H1 (cell line): ENCODE data around the gene RASSF5. TPM values are rescaled to one million over a fixed set of nuclear protein-coding genes. Genes with fewer than 3 reads are reported as not detected.

Source experiments
- CTCF ChIA-PET: fragments of 300-600 bp; sonication (Branson Sonifier 250); formaldehyde crosslinking; loops from one replicate; lab custom pipeline; 2021; ENCODE audit not compliant: partially characterized antibody; lab: Charles Lee
- POLR2A ChIA-PET: fragments of 300-600 bp; sonication (Branson Sonifier 250); formaldehyde crosslinking; loops from one replicate; lab custom pipeline; 2021; ENCODE audit warnings: inconsistent platforms; ENCODE audit not compliant: partially characterized antibody; lab: Charles Lee
- DNase-seq, 2 experiments: peaks; one replicate each; pipeline versions ENCODE4 v3.0.0 to v3.0.0-alpha.2; 2010 to 2022; ENCODE audit warnings: low spot score in 2 of 2, low read depth in 1 of 2, mixed read lengths in 1 of 2
- FAIRE-seq: peaks from 2 replicates; lab custom pipeline; 2011; peaks lifted over from hg19 to GRCh38; lab: Jason Lieb, UNC
- H2AFZ ChIP-seq: 2 replicates; pipeline ENCODE4 v1.8.1; 2012; ENCODE audit warnings: low read length, inconsistent platforms
- H2AK5ac ChIP-seq: 2 replicates; pipeline ENCODE4 v1.6.1; 2013; ENCODE audit warnings: low read depth, low read length
- H2BK120ac ChIP-seq: replicated peaks from 2 replicates; pipeline ENCODE3; 2013; ENCODE audit warnings: low read depth, low read length, inconsistent platforms
- H2BK12ac ChIP-seq: 2 replicates; pipeline ENCODE4 v1.6.1; 2013; ENCODE audit warnings: low read depth, low read length
- H2BK15ac ChIP-seq: 2 replicates; pipeline ENCODE4 v1.6.1; 2013; ENCODE audit warnings: low read length
- H2BK20ac ChIP-seq: 2 replicates; pipeline ENCODE4 v1.6.1; 2013; ENCODE audit warnings: low read length
- H2BK5ac ChIP-seq: 2 replicates; pipeline ENCODE4 v1.6.1; 2013; ENCODE audit warnings: low read depth, low read length
- H3K14ac ChIP-seq: 2 replicates; pipeline ENCODE4 v1.6.1; 2013; ENCODE audit warnings: inconsistent platforms; ENCODE audit not compliant: insufficient read length
- H3K18ac ChIP-seq: 2 replicates; pipeline ENCODE4 v1.6.1; 2013; ENCODE audit warnings: low read length; ENCODE audit errors: extremely low read depth
- H3K23ac ChIP-seq: 2 replicates; pipeline ENCODE4 v1.6.1; 2013; ENCODE audit warnings: inconsistent platforms; ENCODE audit not compliant: insufficient read length
- H3K23me2 ChIP-seq: 2 replicates; pipeline ENCODE4 v1.6.1; 2013; ENCODE audit warnings: low read depth, low read length
- H3K27ac ChIP-seq: 2 replicates; pipeline ENCODE4 v1.6.1; 2011; ENCODE audit warnings: low read depth, low read length, inconsistent platforms
- H3K27me3 ChIP-seq, 4 experiments: replicated peaks in 1 of 4; 1 replicate in 1 of 4; 2 replicates in 3 of 4; pipeline versions ENCODE4 v1.6.1 to v1.8.1; 2011 to 2013; ENCODE audit warnings: low read length in 3 of 4, mild to moderate bottlenecking in 3 of 4, inconsistent platforms in 2 of 4, mixed read lengths in 2 of 4, moderate library complexity in 1 of 4; ENCODE audit not compliant: control insufficient read depth in 3 of 4, insufficient read depth in 3 of 4; ENCODE audit errors: extremely low read depth in 1 of 4
- H3K36me3 ChIP-seq, 4 experiments: 2 replicates each; pipeline versions ENCODE4 v1.6.1 to v1.8.1; 2011 to 2013; ENCODE audit warnings: mild to moderate bottlenecking in 4 of 4, low read length in 3 of 4, moderate library complexity in 2 of 4, control low read depth in 1 of 4, inconsistent platforms in 1 of 4; ENCODE audit not compliant: insufficient read depth in 4 of 4, control insufficient read depth in 2 of 4
- H3K4ac ChIP-seq: replicated peaks from 2 replicates; pipeline ENCODE3; 2013; ENCODE audit warnings: low read length, low read depth, mixed read lengths, inconsistent platforms; ENCODE audit not compliant: insufficient read length
- H3K4me1 ChIP-seq, 4 experiments: replicated peaks in 1 of 4; 1 replicate in 1 of 4; 2 replicates in 3 of 4; pipeline versions ENCODE4 v1.6.1 to v1.8.1; 2011 to 2013; ENCODE audit warnings: low read length in 3 of 4, inconsistent platforms in 2 of 4, mixed read lengths in 1 of 4; ENCODE audit not compliant: insufficient read depth in 4 of 4, control insufficient read depth in 3 of 4
- H3K4me2 ChIP-seq, 2 experiments: 2 replicates each; pipeline versions ENCODE4 v1.6.1 to v1.8.1; 2011 to 2013; ENCODE audit warnings: low read depth in 2 of 2, low read length in 2 of 2, control low read depth in 1 of 2, inconsistent platforms in 1 of 2, mild to moderate bottlenecking in 1 of 2; ENCODE audit not compliant: insufficient read depth in 1 of 2
- H3K4me3 ChIP-seq, 4 experiments: fragments of 200-600, 300-600 bp in 1 of 4; sonication (generic), shearing (Covaris generic), sonication (Bioruptor Twin) in 1 of 4; 2 replicates each; pipeline versions ENCODE4 v1.5.1 to v1.8.1; 2011 to 2016; ENCODE audit warnings: low read length in 4 of 4, low read depth in 3 of 4, control low read depth in 2 of 4, inconsistent platforms in 2 of 4, mild to moderate bottlenecking in 2 of 4, mixed read lengths in 1 of 4, moderate library complexity in 1 of 4; ENCODE audit not compliant: insufficient read depth in 2 of 4; ENCODE audit errors: extremely low read depth in 1 of 4
- H3K56ac ChIP-seq: replicated peaks from 2 replicates; pipeline ENCODE3; 2013; ENCODE audit warnings: low read depth, mild to moderate bottlenecking, mixed read lengths, low read length, inconsistent platforms; ENCODE audit not compliant: insufficient read length
- H3K79me1 ChIP-seq: 2 replicates; pipeline ENCODE4 v1.6.1; 2013; ENCODE audit warnings: low read depth, low read length, control low read depth
- H3K79me2 ChIP-seq, 2 experiments: 2 replicates each; pipeline versions ENCODE4 v1.6.1 to v1.8.1; 2012 to 2013; ENCODE audit warnings: low read length in 2 of 2, mild to moderate bottlenecking in 2 of 2, inconsistent platforms in 1 of 2; ENCODE audit not compliant: insufficient read depth in 2 of 2, control insufficient read depth in 1 of 2
- H3K9ac ChIP-seq, 4 experiments: replicated peaks in 1 of 4; 1 replicate in 1 of 4; 2 replicates in 3 of 4; pipeline versions ENCODE4 v1.6.1 to v1.8.1; 2011 to 2013; ENCODE audit warnings: low read depth in 3 of 4, low read length in 3 of 4, control low read depth in 2 of 4, mild to moderate bottlenecking in 2 of 4, moderate library complexity in 2 of 4, inconsistent platforms in 1 of 4; ENCODE audit errors: extremely low read depth in 1 of 4
- H3K9me3 ChIP-seq, 2 experiments: 2 replicates each; pipeline versions ENCODE4 v1.6.1 to v1.8.1; 2012 to 2013; ENCODE audit warnings: mild to moderate bottlenecking in 2 of 2, moderate library complexity in 2 of 2, control low read depth in 1 of 2, inconsistent platforms in 1 of 2, low read depth in 1 of 2, low read length in 1 of 2, mixed read lengths in 1 of 2; ENCODE audit not compliant: insufficient read depth in 2 of 2
- H4K20me1 ChIP-seq, 2 experiments: replicated peaks in 1 of 2; 2 replicates each; pipeline versions ENCODE3 to v1.8.1; 2011 to 2013; ENCODE audit warnings: inconsistent platforms in 2 of 2, low read length in 2 of 2, mild to moderate bottlenecking in 1 of 2; ENCODE audit not compliant: insufficient read depth in 2 of 2, control insufficient read depth in 1 of 2
- H4K5ac ChIP-seq: 2 replicates; pipeline ENCODE4 v1.6.1; 2013; ENCODE audit warnings: low read length, low read depth, mixed read lengths, inconsistent platforms; ENCODE audit not compliant: insufficient read length
- H4K8ac ChIP-seq: 2 replicates; pipeline ENCODE4 v1.8.0; 2013; ENCODE audit warnings: mild to moderate bottlenecking, moderate library complexity, low read length, inconsistent platforms; ENCODE audit not compliant: insufficient read depth; ENCODE audit errors: extremely low read depth
- H4K91ac ChIP-seq: replicated peaks from 2 replicates; pipeline ENCODE3; 2013; ENCODE audit warnings: low read length, mixed read lengths, inconsistent platforms; ENCODE audit not compliant: insufficient read length
- BRCA1 ChIP-seq: IDR thresholded peaks from 2 replicates; pipeline ENCODE4 v1.6.1; 2012; ENCODE audit warnings: low read depth, low read length, improper control_type of control experiment
- CBX5 ChIP-seq: fragments of 300-800, 300-1000 bp; sonication (generic); IDR thresholded peaks from 2 replicates; pipeline ENCODE4 v1.7.1; 2016; ENCODE audit warnings: antibody characterized with exemption, low read length, low read depth
- CHD1 ChIP-seq: IDR thresholded peaks from 2 replicates; pipeline ENCODE4 v1.6.1; 2012; ENCODE audit warnings: low read depth, low read length, improper control_type of control experiment
- CHD2 ChIP-seq: IDR thresholded peaks from 2 replicates; pipeline ENCODE4 v1.6.1; 2012; ENCODE audit warnings: low read length, improper control_type of control experiment
- CREB1 ChIP-seq: IDR thresholded peaks from 2 replicates; pipeline ENCODE4 v1.6.1; 2012; ENCODE audit warnings: inconsistent platforms
- EGR1 ChIP-seq: IDR thresholded peaks from 2 replicates; pipeline ENCODE4 v1.6.1; 2011; ENCODE audit warnings: low read depth, low read length, borderline replicate concordance
- EZH2 ChIP-seq: fragments of 200-600 bp; sonication (generic); IDR thresholded peaks from 2 replicates; pipeline ENCODE4 v1.7.1; 2012; ENCODE audit warnings: low read depth, mild to moderate bottlenecking, moderate library complexity, low read length, inconsistent platforms; ENCODE audit not compliant: severe bottlenecking
- GABPA ChIP-seq: IDR thresholded peaks from 2 replicates; pipeline ENCODE4 v1.6.1; 2011; ENCODE audit warnings: mild to moderate bottlenecking, low read length, moderate library complexity, borderline replicate concordance; ENCODE audit not compliant: insufficient read depth
- POLR2AphosphoS5 ChIP-seq: IDR thresholded peaks from 2 replicates; pipeline ENCODE4 v1.6.1; 2011; ENCODE audit warnings: low read depth, low read length
- RBBP5 ChIP-seq: IDR thresholded peaks from 2 replicates; pipeline ENCODE4 v1.7.1; 2012; ENCODE audit warnings: low read depth, mild to moderate bottlenecking, inconsistent platforms, low read length, moderate library complexity, borderline replicate concordance
- RXRA ChIP-seq: IDR thresholded peaks from 2 replicates; pipeline ENCODE4 v1.6.1; 2011; ENCODE audit warnings: low read depth, mild to moderate bottlenecking, low read length, moderate library complexity; ENCODE audit not compliant: insufficient read depth
- SAP30 ChIP-seq: fragments of 300-600 bp; sonication (generic); IDR thresholded peaks from 2 replicates; pipeline ENCODE4 v1.7.1; 2012; ENCODE audit warnings: low read length, moderate library complexity, mild to moderate bottlenecking, inconsistent platforms; ENCODE audit not compliant: insufficient read depth, insufficient replicate concordance
- SIRT6 ChIP-seq: IDR thresholded peaks from one replicate; pipeline ENCODE4 v1.7.1; 2012; ENCODE audit warnings: low read length, inconsistent platforms
- TEAD4 ChIP-seq: IDR thresholded peaks from 2 replicates; pipeline ENCODE4 v1.6.1; 2012; ENCODE audit warnings: low read depth, low read length, inconsistent platforms, mixed read lengths
- YY1 ChIP-seq: IDR thresholded peaks from 2 replicates; pipeline ENCODE4 v1.6.1; 2011; ENCODE audit warnings: low read depth, mild to moderate bottlenecking, low read length
- WGBS, 2 experiments: shearing (Covaris generic) in 1 of 2; methylation state at CpG; one replicate each; pipeline versions ENCODE4 v1.1.6 to v1.1.7; 2013 to 2015; ENCODE audit warnings: low lambda C conversion rate in 2 of 2, mixed read lengths in 2 of 2, inconsistent platforms in 1 of 2, low coverage in 1 of 2, missing lambda C conversion rate in 1 of 2; ENCODE audit not compliant: insufficient replicate concordance in 2 of 2, insufficient coverage in 1 of 2, insufficient read length in 1 of 2; ENCODE audit errors: extremely low coverage in 1 of 2, missing lambda C conversion rate in 1 of 2; 5-methylcytosine and 5-hydroxymethylcytosine counted together
- polyA plus RNA-seq, 7 experiments: library from polyadenylated mRNA; depleted of rRNA in 3 of 7; stranded (reverse) in 5 of 7; unstranded in 2 of 7; fragments of >200 nt in 5 of 7; fragments of 200-250 nt in 2 of 7; gene quantifications; 1 replicate in 5 of 7; 2 replicates in 1 of 7; 4 replicates in 1 of 7; pipeline versions ENCODE4 v1.2.1 to v1.2.3, GENCODE V29; 2011 to 2013; ENCODE audit warnings: missing spikeins in 2 of 7, mixed read lengths in 2 of 7
- total RNA-seq: library from RNA; stranded (reverse); fragmentation: NEBNext Ultra II Directional; extraction: Animal tissue kit (Norgen Biotek cat#: 25700); gene quantifications from 2 replicates; pipeline ENCODE4 v1.2.1, GENCODE V29; 2021

Gene RASSF5
- total and polyA plus RNA-seq, 2 of the 8 experiments (the other 6 are each of a cell fraction or from before 2014, with no cell fraction given): 0.82 to 1.8 TPM

DNA sequence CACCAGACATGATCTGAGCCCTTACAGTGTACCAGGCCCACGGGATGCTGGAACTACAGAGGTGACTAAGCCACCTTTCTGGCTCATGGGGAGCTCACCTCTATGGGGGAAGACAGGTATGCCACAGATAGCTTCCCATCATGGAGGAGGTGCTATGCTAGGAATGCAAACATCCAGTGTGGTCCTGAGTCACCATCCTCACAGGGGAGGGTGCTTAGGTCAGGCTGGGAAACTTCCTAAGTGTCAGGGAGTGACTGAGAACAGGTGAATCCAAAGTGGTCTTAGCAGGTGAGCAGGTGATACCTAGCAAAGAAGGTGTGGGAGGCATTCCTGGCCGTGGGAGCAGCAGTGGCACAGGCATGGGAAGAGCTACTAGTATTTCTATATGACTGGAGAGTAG lies 8.6 kb upstream of the RASSF5 start:
- Histone ChIP-seq H4K5ac (no peak overlapping the region), H3K14ac (no peak overlapping the region), H3K36me3 (no peaks in the 10 kb centered on the region), H3K4me2 (no peak overlapping the region), H3K9me3 (no peaks in the 10 kb centered on the region), H3K18ac (no peak overlapping the region), H3K56ac (no peak overlapping the region), H2BK12ac (no peak overlapping the region), H4K8ac (no peak overlapping the region), H3K23me2 (no peaks in the 10 kb centered on the region), H3K23ac (no peak overlapping the region), H2BK20ac (no peak overlapping the region), H3K4me3 (no peak overlapping the region), H3K79me1 (no peaks in the 10 kb centered on the region), H3K27me3 (no peaks in the 10 kb centered on the region), H3K79me2 (no peaks in the 10 kb centered on the region), H4K20me1 (peaks cover 2% of the 10 kb centered on the region in 2 experiments), H3K9ac (no peak overlapping the region), H4K91ac (no peak overlapping the region), H2BK120ac (no peak overlapping the region), H3K4me1 (peaks cover 0 to 3% (median under 1%) of the 10 kb centered on the region in 4 experiments; a peak in 1 of 7 replicates), H2AK5ac (no peak overlapping the region), H2BK15ac (no peak overlapping the region), H3K4ac (no peak overlapping the region), H2AFZ (no peak overlapping the region), H3K27ac (no peak overlapping the region), H2BK5ac (no peak overlapping the region)
- CTCF ChIA-PET: interaction anchor here (0.7 to 13.3 kb wide), 19 partner anchors 8 to 483 kb away, joined by 3 to 167 read pairs (median 5); partner anchors contain the start of genes IKBKE and RASSF5
- 79% methylated on average over 2 of the region's 2 CpGs; no CpG with 5 or more reads in 1 of the 2 experiments for WGBS, 2 experiments
- POLR2A ChIA-PET: interaction anchor here (1.0 to 2.1 kb wide), 4 partner anchors 8 to 104 kb away, joined by 3 to 17 read pairs (median 4); partner anchors contain the start of gene RASSF5
- FAIRE-seq (no peak), DNase-seq (peak in 1 of 2 experiments; percentile 51)
- peak; percentile 28; the same call in 1 of the 2 replicates for TF ChIP-seq POLR2AphosphoS5
- TF ChIP-seq CREB1: no peak
- TF ChIP-seq RBBP5: no peak
- TF ChIP-seq GABPA: no peak
- no peak for TF ChIP-seq EZH2
- no peak for TF ChIP-seq BRCA1
- 0 out of 2 replicates have a peak, but pooled peaks have one; percentile 49 for TF ChIP-seq YY1
- no peak for TF ChIP-seq SAP30
- no peak for TF ChIP-seq CHD2
- TF ChIP-seq EGR1: no peak
- no peak for TF ChIP-seq CBX5
- no peak for TF ChIP-seq RXRA
- peak; percentile 95 for TF ChIP-seq TEAD4
- TF ChIP-seq SIRT6: no peak
- TF ChIP-seq CHD1: no peak
